Activated CD8-positive, alpha-beta memory T cell treated with anti-CD3 and anti-CD28 coated beads for 36 hours (primary cell): Measurements from ENCODE around the gene AREL1. TPM values are rescaled to one million over a fixed set of nuclear protein-coding genes. Genes with fewer than 3 reads are reported as not detected.

Experiments used
- CTCF ChIA-PET: fragments of 350-600 bp; sonication (Branson Sonifier 250); formaldehyde crosslinking; loops from one replicate; lab custom pipeline; 2021; ENCODE audit warnings: antibody characterized with exemption; lab: Charles Lee
- POLR2A ChIA-PET: fragments of 350-600 bp; sonication (Branson Sonifier 250); formaldehyde crosslinking; loops from one replicate; lab custom pipeline; 2021; ENCODE audit warnings: antibody characterized with exemption; lab: Charles Lee
- total RNA-seq, 2 experiments: library from RNA; stranded (reverse); gene quantifications; one replicate each; pipeline ENCODE4 v1.2.3, GENCODE V29; 2021

AREL1 gene
- total RNA-seq, 2 experiments from 2014 or later: 37.5 to 37.8 TPM

GRCh38 chr14:74647061-74647677 lies 65.7 kb downstream of the AREL1 start:
- ChIA-PET POLR2A (no interaction called here), CTCF (no interaction called here)

- ChIA-PET POLR2A (no interaction called here), CTCF (interaction anchor here (0.5 kb wide), 1 partner anchor 1388 kb away, joined by 4 read pairs; no protein-coding TSS in a partner anchor)
Measured at GRCh38 chr14:74645756-74646470, 67.0 kb downstream of the AREL1 start.

- CTCF ChIA-PET: interaction anchor here (0.5 kb wide), 1 partner anchor 1387 kb away, joined by 4 read pairs; no protein-coding TSS in a partner anchor
- POLR2A ChIA-PET: no interaction called here
Measured at GRCh38 chr14:74645244-74645643, 67.6 kb downstream of the AREL1 start.

GRCh38 chr14:74641601-74642391 lies 71.1 kb downstream of the AREL1 start:
- POLR2A ChIA-PET: interaction anchor here (0.6 kb wide), 1 partner anchor 23 kb away, joined by 3 read pairs; no protein-coding TSS in a partner anchor
- CTCF ChIA-PET: interaction anchor here (1.6 kb wide), 1 partner anchor 9 kb away, joined by 3 read pairs; no protein-coding TSS in a partner anchor

GRCh38 chr14:74638966-74639365 lies 73.9 kb downstream of the AREL1 start:
- POLR2A ChIA-PET: no interaction called here
- CTCF ChIA-PET: interaction anchor here (1.2 kb wide), 1 partner anchor 9 kb away, joined by 3 read pairs; no protein-coding TSS in a partner anchor

- CTCF ChIA-PET: interaction anchor here (1.1 to 1.8 kb wide), 3 partner anchors 10 to 29 kb away, joined by 3 to 4 read pairs (median 3); no protein-coding TSS in a partner anchor
- POLR2A ChIA-PET: no interaction called here
Measured at GRCh38 chr14:74638066-74638465, 74.8 kb downstream of the AREL1 start.

GRCh38 chr14:74637178-74637550 lies 75.7 kb downstream of the AREL1 start:
- POLR2A ChIA-PET: no interaction called here
- CTCF ChIA-PET: interaction anchor here (1.1 to 1.8 kb wide), 2 partner anchors 24 to 28 kb away, joined by 3 to 4 read pairs; no protein-coding TSS in a partner anchor

GRCh38 chr14:74636424-74637177 lies 76.3 kb downstream of the AREL1 start:
- ChIA-PET CTCF (interaction anchor here (1.8 kb wide), 1 partner anchor 24 kb away, joined by 4 read pairs; no protein-coding TSS in a partner anchor), POLR2A (no interaction called here)

- POLR2A ChIA-PET: no interaction called here
- CTCF ChIA-PET: no interaction called here
Measured at GRCh38 chr14:74635847-74636246, 77.0 kb downstream of the AREL1 start.

GRCh38 chr14:74634964-74635363 lies 77.9 kb downstream of the AREL1 start:
- POLR2A ChIA-PET: no interaction called here

GRCh38 chr14:74634481-74634880 lies 78.4 kb downstream of the AREL1 start:
- ChIA-PET CTCF (no interaction called here), POLR2A (interaction anchor here (0.5 kb wide), 1 partner anchor 104 kb away, joined by 6 read pairs; no protein-coding TSS in a partner anchor)

More at GRCh38 chr14:74634964-74635363, 77.9 kb downstream of the AREL1 start:
- CTCF ChIA-PET: interaction anchor here (0.6 kb wide), 1 partner anchor 12 kb away, joined by 3 read pairs; no protein-coding TSS in a partner anchor

- POLR2A ChIA-PET: no interaction called here
- CTCF ChIA-PET: interaction anchor here (0.9 kb wide), 1 partner anchor 22 kb away, joined by 4 read pairs; no protein-coding TSS in a partner anchor
Measured at GRCh38 chr14:74630881-74631690, 81.8 kb downstream of the AREL1 start.

GRCh38 chr14:74628418-74628817 lies 84.5 kb downstream of the AREL1 start:
- POLR2A ChIA-PET: no interaction called here
- CTCF ChIA-PET: interaction anchor here (1.3 kb wide), 1 partner anchor 16 kb away, joined by 5 read pairs; the partner anchor contains the start of gene LTBP2

GRCh38 chr14:74627076-74627475 lies 85.8 kb downstream of the AREL1 start:
- ChIA-PET CTCF (no interaction called here), POLR2A (interaction anchor here (0.7 kb wide), 1 partner anchor 8 kb away, joined by 3 read pairs; no protein-coding TSS in a partner anchor)

- CTCF ChIA-PET: no interaction called here
- POLR2A ChIA-PET: no interaction called here
Measured at GRCh38 chr14:74622257-74622656, 90.6 kb downstream of the AREL1 start.

- CTCF ChIA-PET: no interaction called here
- POLR2A ChIA-PET: no interaction called here
Measured at GRCh38 chr14:74621556-74621955, 91.3 kb downstream of the AREL1 start.

GRCh38 chr14:74620923-74621322 lies 92.0 kb downstream of the AREL1 start:
- POLR2A ChIA-PET: no interaction called here
- CTCF ChIA-PET: no interaction called here
